Urothelium cell line (cell line): ENCODE measurements around the gene KPNA1.
"Not testable (repeated sequence)": the region's sequence is repeated elsewhere in the genome, so short reads cannot be mapped to it uniquely, and the experiment has no call there.

Source experiments
- DNase-seq: peaks from one replicate; pipeline ENCODE4 v3.0.0; 2011; ENCODE audit warnings: low spot score, mixed read lengths
- FAIRE-seq: peaks from 2 replicates; lab custom pipeline; 2011; peaks lifted over from hg19 to GRCh38; lab: Jason Lieb, UNC

The KPNA1 gene

GRCh38 chr3:122523317-122523716, 8.6 kb upstream of the KPNA1 start:
- FAIRE-seq = no peak

GRCh38 chr3:122520861-122521260, 6.1 kb upstream of the KPNA1 start:
- no peak for FAIRE-seq
- no peak for DNase-seq

More at GRCh38 chr3:122523317-122523716, 8.6 kb upstream of the KPNA1 start:
- DNase-seq = no peak

- no peak for FAIRE-seq
- no peak for DNase-seq
Measured at GRCh38 chr3:122519693-122520092, 5.0 kb upstream of the KPNA1 start.

GRCh38 chr3:122516846-122517360, 2.2 kb upstream of the KPNA1 start:
- no peak for FAIRE-seq
- no peak for DNase-seq

- DNase-seq (no peak), FAIRE-seq (no peak)
Measured at GRCh38 chr3:122515870-122516269, 1.1 kb upstream of the KPNA1 start.

GRCh38 chr3:122515020-122515468, 305 bp upstream of the KPNA1 start:
- DNase-seq = no peak
- FAIRE-seq = no peak

GRCh38 chr3:122513386-122514122, 1.2 kb downstream of the KPNA1 start:
- DNase-seq (no peak), FAIRE-seq (no peak)

GRCh38 chr3:122512284-122512683, 2.5 kb downstream of the KPNA1 start:
- FAIRE-seq = no peak

GRCh38 chr3:122510878-122511535, 3.7 kb downstream of the KPNA1 start:
- no peak for DNase-seq

More at GRCh38 chr3:122512284-122512683, 2.5 kb downstream of the KPNA1 start:
- no peak for DNase-seq

GRCh38 chr3:122508944-122509343, 5.8 kb downstream of the KPNA1 start:
- FAIRE-seq, DNase-seq: not testable (repeated sequence)

More at GRCh38 chr3:122510878-122511535, 3.7 kb downstream of the KPNA1 start:
- no peak for FAIRE-seq

- DNase-seq (no peak), FAIRE-seq (no peak)
Measured at GRCh38 chr3:122508135-122508914, 6.4 kb downstream of the KPNA1 start.

- FAIRE-seq = no peak
- no peak for DNase-seq
Measured at GRCh38 chr3:122506450-122506849, 8.3 kb downstream of the KPNA1 start.

- no peak for FAIRE-seq
- no peak for DNase-seq
Measured at GRCh38 chr3:122505676-122506075, 9.1 kb downstream of the KPNA1 start.

GRCh38 chr3:122502941-122503340, 11.8 kb downstream of the KPNA1 start:
- DNase-seq = no peak
- FAIRE-seq = no peak

- FAIRE-seq (no peak), DNase-seq (no peak)
Measured at GRCh38 chr3:122502139-122502538, 12.6 kb downstream of the KPNA1 start.

- DNase-seq = not testable (repeated sequence)
- FAIRE-seq = peak; percentile 66
Measured at GRCh38 chr3:122500964-122501363, 13.8 kb downstream of the KPNA1 start.

- DNase-seq (no peak), FAIRE-seq (no peak)
Measured at GRCh38 chr3:122498152-122498551, 16.6 kb downstream of the KPNA1 start.

GRCh38 chr3:122497425-122497824, 17.3 kb downstream of the KPNA1 start:
- DNase-seq (peak; percentile 71), FAIRE-seq (peak; percentile 61)

GRCh38 chr3:122496508-122496907, 18.2 kb downstream of the KPNA1 start:
- DNase-seq = no peak
- no peak for FAIRE-seq

- DNase-seq (peak; percentile 24), FAIRE-seq (no peak)
Measured at GRCh38 chr3:122493296-122493695, 21.4 kb downstream of the KPNA1 start.
